IPS-18c (cell line): Measurements from ENCODE around the gene SPRED2.

Experiments used
- H3K4me3 ChIP-seq: 2 replicates; pipeline ENCODE4 v1.7.0; 2013; ENCODE audit warnings: low read depth, mild to moderate bottlenecking, low read length, moderate library complexity; ENCODE audit not compliant: insufficient read depth
- H3K9me3 ChIP-seq: one replicate; pipeline ENCODE4 v1.6.1; 2013; ENCODE audit warnings: mild to moderate bottlenecking, low read length, moderate library complexity; ENCODE audit not compliant: control insufficient read depth, insufficient read depth

SPRED2 gene

DNA sequence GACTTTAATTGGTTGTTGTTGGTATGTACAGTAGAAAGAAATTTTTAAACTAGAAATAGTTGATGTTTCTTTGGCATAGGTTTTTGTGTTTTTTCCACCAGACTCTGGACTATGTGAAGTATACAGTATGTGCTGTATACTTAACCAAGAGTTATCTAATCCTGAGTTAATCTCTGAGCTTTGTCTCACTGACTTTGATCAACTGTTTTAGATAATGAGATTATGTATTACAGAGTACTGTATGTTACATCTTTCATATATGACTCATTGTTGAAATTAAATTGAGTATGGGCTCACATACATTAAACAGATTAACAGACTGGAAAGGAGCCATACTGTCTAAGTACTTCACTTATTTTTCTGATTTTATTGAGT, 166.7 kb downstream of the SPRED2 start:
- no peak overlapping the region for H3K4me3 ChIP-seq

DNA sequence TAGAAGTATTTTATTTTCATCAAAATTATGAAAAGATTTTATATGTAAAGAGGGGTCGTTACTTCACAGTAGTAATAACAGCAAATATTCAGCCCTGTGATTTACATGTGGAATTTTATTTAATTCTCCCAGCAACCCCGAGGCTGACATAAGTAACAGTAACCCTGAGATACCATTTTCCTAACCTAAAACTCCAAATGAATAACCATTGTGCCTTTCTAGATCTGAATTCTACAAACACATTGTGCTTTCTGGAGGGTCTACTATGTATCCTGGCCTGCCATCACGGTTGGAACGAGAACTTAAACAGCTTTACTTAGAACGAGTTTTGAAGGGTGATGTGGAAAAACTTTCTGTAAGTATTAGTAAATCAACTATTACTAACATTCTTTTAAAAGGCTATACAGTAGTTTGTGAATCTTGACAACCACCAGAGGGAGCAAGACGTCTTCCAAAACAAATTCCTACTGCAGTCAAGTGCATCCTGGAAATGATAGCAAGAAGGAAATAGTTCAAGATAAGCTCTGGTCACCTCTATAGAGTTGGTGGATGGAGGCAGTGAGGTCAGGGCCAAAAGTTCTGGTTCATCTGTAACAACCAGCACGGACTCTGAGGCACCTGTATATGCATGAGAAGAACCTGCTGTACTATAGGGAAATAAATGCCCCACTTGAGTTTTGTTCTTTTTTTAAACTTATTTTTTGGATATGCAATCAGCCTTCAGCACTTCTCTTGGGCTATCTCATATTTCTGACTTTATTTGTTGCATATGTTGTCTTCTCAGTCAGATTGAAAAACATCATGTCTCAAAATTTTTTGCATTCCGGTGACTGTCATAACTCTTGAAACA, 167.4 kb downstream of the SPRED2 start:
- Histone ChIP-seq H3K9me3 (no peaks in the 10 kb centered on the region), H3K4me3 (no peak overlapping the region)

More for the DNA sequence above, 166.7 kb downstream of the SPRED2 start:
- H3K9me3 ChIP-seq: no peaks in the 10 kb centered on the region

DNA sequence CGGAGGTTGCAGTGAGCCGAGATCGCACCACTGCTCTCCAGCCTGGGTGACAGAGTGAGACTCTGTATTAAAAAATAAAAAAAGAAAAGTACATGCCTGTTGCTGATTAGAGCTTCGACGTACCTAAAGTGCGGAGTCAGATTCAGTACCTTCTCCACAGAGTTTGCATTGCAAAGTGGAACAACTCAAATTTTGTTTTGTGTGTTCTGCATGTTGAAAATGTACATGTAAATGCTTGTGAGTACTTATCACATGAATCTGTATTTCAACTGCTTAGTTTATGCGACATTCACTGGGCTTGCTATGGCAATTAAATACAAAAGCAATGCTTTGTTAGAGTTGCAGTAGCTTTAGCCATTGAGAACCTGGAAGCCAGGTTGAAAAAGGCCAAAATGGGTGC, 168.4 kb downstream of the SPRED2 start:
- H3K4me3 ChIP-seq: no peak overlapping the region
- H3K9me3 ChIP-seq: no peaks in the 10 kb centered on the region

DNA sequence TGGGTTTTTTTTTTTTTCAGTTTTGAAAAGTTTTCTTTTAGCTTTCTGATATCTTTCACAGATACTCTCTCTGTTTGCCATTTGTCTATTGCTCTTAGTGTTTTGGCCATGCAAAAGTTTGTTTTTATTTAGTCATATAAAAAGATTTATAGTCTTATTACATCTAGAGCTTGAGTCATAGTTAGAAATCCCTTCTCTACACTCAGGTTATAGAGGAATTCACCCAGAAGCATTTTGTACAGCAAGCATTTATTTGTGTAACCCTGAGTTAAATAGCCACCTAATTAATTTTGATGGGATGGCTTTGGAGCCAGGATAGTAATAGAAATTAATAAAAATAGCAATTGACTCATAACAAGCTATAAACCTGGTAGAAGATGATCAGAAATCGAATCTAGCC, 169.1 kb downstream of the SPRED2 start:
- H3K9me3 ChIP-seq: no peaks in the 10 kb centered on the region

DNA sequence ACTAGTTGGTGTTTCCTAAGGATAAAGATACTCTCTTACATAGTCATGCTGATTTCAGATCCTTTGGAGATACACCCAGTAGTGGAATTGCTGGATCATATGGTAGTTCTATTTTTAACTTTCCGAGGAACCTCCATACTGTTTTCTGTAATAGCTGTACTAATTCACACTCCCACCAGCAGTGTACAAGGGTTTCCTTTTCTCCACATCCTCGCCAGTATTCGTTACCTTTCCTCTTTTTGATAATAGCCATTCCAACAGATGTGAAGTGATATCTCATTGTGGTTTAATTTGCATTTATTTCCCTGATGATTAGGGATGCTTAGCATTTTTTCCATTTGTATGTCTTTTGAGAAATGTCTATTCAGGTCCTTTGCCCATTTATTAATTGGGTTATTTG, 170.7 kb downstream of the SPRED2 start:
- Histone ChIP-seq H3K4me3 (no peak overlapping the region), H3K9me3 (no peaks in the 10 kb centered on the region)

More for the DNA sequence above, 169.1 kb downstream of the SPRED2 start:
- H3K4me3 ChIP-seq: no peak overlapping the region
